Anterior cingulate cortex (tissue), 58 donors: ENCODE measurements around the gene EIF5.

Experiments
- DNase-seq, 58 donors: peaks; one replicate each; lab custom pipeline; 2025; lab: John Stamatoyannopoulos, UW

The EIF5 gene

DNA sequence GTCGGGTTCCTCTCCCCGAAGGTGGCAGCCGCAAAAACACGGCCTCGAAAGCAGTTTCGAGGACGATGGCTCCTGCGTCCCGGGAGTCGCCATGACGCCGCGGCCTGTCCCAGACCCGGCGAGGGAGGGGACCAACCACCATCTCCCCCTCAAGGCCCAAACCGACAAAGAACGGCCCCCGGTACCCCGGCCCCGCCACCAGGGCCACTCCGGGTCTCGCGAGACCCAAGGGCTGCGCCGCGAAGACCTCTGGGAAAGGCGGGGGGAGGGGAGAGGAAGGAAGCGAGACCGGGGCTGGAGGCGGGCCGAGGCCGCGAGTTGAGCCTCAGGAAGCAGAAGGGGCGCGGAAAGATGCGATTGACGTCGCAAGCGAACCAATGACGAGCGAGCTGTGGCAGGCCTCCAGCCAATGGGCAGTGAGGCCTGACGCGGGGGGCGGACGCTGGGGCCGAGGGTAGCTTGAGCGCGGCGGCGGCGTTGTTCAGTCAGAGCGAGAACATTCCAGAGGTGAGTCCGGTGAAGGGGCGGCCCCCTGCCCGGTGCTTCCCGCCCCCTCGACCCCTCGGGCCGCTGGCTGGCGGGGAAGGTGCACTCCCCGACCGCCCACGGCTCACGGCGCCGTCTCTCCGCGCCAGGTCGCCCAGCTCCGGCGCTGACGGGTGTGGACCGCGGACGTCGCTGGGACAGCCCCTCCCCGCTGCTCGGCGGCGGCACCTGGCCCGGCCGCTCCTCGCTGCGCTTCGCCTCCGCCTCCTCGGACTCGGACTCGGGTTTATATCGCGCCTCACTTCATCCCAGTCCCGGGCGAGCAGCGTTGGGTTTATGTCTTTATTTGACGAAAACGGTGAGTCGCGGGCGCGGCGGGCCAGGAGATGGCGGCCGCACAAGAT lies at the start of gene EIF5:
Gene EIF5 (plus strand): TSS at position 484 of the 890 bp plus-strand sequence. CDS start 1,624 bp downstream, outside the sequence.
- peak; percentile 81 to 100 (median 99) for DNase-seq

DNA sequence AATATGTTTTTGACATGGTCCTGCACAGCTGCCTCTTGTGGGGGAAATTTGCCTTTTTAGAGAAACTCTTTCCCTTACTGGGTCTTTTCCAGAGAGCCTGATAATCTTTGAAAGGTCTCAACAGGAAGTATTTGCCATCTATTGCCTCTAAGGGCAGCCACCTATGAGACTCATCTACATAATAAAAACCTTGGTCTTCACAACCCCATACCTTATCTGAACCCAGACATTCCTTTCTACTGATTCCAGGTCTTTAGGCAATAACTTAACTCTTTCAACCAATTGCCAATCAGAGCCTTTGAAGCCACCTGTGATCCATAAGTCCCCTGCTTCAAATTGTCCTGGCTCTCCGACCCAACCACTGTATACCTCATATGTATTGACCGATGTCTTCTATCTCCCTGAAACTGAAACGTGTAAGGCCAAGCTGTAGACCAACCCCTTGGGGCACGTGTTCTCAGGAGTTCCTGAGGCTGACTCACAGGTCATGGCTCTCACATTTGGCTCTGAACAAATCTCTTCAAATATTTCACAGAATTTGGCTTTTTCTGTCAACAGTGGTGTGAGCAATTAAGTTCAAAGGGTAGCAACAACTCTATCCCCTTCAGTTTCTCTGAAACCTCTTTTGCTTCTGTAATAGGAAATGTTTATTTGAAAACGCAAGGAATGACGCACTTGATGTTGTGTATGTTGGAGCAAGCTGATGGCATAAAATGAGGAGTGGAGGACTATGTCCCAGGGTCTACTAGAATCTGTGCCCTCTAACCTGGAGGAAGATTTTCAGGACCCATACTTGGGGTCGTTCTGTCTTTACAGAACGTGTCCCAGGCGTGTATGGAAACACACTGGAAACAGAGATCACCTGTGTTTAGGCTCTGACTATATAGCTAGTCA lies 49.2 kb upstream of the EIF5 start:
- DNase-seq = no peak

DNA sequence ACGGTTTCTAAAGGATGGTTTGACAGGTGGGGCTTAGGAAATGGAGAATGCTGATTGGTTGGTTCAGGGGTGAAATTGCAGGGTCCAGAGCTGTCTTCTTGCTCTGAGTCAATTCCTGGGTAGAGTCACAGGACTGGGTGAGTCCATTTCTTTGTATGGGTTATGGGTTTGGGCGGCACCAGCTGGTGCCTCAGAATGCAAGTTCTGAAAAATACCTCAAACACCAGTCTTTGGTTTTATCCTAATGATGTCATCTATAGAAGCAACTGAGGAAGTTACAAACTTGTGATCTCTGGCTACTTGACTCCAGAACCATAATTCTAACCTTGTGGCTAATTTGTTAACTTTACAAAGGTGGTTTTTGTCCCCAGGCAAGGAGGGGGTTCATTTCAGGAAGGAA lies 47.6 kb upstream of the EIF5 start:
- no peak for DNase-seq

DNA sequence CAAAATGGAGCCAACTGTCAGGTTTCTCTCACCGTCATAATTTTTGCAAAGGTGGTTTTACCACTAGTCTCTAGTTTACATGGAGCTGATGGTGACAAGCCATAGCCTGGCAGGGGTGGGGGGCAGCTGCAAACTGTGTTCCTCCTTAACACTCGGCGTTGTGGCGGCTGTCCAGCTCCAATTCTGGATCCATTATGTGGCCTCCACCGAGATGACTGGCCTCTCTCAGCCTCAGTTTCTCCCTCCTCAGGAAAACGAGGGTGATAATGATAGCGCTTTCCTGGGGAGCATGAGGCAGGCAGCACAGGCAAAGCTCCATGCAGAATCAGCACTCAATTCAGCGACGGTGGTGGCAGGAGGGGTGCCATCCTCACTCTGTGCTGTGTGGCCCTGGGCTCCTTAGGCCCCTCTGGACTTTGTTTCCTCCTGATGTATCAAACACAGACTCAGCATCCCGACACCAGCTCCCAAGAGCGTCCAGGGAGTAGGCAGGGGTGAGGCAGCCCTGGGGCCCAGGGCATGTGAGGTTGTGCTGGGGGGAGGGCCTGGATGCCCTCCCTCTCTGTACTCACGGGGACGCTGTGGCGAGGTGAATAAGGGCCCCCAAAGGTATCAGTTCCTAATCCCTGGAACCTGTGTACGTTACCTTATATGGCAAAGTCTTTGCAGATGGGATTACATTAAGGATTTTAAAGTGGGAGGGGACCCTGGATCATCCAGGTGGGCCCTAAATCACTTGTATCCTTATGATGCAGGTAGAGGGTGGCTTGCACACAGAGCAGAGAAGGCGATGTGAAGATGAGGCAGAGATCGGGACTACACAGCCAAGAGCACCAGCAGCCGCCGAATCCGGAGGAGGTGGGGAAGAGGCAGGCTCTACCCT lies 46.8 kb upstream of the EIF5 start:
- no peak for DNase-seq

DNA sequence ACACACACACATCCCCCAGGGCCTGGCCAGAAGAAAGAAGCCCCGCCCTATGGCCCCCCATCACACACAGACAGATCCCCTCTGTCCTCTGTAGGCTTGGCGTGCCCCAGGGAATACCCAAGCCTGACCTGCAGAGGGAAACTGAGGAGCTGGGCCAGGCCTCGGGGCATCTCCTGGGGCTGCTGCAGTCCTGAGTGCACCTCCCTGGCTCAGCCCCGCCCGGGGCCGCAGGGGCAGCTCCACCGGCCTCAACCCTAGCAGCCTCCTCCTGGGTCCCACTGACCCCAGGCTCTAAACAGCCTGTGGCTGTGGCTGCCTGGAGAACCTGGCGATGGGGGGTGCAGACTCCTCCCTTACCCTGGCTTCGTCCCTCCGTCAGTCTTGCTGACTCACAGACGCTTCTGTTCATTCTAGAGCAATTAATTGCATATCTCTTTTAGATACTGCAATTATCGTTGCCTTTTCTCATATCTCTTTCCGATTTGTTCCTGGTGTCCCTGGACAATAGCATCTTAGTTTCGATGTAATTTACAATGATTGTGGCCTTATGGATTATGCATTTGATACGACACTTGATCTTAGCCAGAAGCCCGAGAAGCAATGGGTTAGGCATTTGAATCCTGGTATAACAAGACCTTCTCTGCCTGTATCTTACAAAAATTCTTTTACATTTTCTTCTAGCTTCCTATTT lies 45.8 kb upstream of the EIF5 start:
- DNase-seq = no peak

DNA sequence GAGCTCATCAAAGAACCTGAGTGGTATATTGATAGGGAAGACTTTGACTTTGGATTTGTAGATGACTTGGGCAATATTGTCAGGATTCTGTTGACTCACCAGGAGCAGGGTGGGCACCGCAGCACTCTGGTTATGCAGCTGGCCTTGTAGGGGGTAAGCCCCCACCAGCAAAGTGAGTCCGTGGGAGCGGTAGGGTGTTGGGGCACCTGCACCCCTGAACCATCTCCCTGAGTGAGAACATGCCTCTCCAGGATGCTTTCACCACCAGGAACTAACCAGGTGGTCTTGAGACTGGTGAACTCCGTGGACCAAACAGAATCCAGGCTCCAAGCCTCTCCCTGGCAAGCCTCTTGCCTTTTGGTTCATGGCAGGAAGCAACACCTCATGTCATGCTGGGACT lies 44.0 kb upstream of the EIF5 start:
- DNase-seq = no peak

DNA sequence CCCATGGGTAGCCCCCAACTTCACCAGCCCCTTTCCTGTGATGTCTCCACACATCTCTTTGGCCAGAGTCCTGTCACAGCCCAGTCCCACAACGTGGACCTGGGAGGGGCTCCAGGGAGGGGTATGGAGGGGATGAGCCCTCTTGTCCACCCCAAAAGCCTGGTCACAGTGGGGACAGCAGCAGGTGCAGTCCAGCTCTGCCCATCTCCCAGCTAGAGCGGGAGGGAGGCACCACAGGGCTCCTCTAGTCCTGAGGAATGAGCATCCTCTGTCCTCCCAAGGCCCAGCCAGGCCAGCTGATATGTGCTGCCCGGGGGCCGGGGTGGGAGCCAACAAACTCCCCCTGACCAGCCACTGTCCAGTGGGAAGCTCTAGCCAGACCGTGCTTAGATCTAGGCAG lies 43.5 kb upstream of the EIF5 start:
- DNase-seq = no peak

DNA sequence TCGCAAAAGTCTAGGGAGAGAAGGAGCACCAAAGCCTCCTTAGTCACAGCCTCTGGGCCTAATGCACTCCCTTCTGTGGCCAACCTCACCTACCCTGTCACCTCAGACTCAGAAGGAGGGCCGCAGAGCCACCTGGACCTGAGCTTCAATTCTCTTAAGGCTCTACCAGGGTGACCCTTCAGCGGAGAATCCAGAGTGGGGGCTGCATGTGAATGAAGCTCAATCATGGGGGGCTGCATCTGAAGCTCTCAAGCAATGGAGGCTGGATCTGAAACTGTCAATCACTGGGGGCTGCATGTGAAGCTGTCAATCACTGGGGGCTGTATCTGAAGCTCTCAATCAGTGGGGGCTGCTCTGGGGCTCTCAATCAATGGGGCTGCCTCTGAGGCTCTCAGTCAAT lies 43.1 kb upstream of the EIF5 start:
- DNase-seq = no peak

DNA sequence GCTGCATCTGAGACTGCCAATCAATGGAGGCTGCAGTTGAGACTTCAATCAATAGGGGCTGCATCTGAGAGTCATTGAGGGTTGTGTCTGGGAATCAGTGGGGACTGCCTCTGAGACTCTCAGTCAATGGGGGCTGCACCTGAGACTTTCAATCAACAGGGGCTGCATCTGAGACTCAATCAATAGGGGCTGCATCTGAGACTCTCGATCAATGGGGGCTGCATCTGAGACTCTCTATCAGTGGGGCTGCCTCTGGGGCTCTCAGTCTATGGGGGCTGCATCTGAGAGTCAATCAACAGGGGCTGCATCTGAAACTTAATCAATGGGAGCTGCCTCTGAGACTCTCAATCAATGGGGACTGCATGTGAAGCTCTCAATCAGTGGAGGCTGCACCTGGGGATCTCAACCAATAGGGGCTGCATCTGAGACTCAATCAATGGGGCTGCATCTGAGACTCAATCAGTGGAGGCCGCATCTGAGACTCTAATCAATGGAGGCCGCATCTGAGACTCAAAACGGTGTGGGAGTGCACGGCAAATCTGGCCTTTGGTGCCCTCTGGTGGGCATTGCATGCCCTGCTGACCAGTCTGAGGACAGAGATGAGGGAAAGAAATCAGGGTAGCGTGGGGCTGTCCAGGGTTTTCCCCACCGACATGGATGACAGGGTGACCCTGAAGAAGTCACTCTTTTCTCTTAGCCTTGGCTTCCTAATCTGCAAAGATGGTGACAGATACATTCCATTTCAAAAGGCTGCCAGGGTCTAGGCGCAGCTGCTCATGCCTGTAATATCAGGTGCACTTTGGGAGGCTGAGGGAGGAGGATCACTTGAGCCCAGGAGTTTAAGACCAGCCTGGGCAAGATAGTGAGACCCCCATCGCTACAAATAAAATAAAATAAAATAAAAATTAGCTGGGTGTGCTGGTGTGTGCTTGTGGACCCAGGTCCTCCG lies 41.3 kb upstream of the EIF5 start:
- peak in 48 of 58 donors; percentile 11 to 86 (median 55) for DNase-seq

DNA sequence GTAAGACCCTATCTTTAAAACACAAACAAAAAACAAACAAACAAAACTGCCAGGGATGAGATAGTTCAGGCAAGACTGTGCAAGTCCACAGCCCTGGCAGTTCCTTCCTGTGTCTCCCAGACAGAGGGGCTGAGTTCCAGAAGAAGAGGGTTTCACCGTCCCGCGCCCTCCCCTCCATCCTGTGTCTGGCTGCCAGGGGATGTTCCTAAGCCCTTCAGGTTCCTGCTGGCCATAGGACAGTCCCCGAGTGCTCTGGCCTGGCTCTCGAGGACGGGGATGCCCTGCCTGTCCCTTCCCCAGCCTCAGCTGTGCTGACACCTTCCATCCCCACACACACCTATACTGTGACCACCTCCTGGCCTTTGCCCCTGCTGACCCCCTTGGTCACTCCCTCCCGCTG lies 40.6 kb upstream of the EIF5 start:
- no peak for DNase-seq

DNA sequence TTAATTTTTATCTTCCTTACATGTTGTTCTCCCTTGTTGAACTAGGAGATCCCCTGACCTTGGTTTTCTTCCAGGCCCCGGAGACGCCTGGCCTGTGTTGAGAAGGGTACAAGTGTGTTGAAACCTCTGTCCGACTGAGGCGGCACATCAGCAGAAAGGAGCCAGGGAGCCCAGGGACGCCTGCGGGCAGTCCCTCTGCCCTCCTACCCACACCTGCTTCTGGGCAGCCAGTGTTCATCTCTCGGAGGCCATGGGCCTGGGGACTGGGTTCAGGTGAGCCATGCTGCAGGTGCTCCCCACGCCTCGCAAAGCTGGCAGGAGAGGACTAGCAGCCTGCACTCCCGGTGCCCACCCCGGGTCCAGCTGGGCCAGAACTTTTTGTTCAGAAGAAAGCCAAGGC lies 39.9 kb upstream of the EIF5 start:
- DNase-seq = no peak

DNA sequence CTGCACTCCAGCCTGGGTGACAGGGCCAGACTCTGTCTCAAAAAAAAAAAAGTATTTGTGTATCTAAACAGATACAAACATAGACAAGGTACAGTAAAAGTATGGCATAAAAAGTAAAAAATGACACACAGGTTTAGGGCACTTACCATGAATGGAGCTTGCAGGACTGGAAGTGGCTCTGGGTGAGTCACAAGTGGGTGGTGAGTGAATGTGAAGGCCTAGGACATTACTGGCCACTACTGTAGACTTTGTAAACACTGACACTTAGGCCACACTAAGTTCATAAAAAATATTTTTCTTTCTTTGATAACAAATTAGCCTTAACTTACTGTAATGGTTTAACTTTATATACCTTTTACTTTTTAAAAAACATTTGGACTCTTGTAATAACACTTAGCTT lies 38.0 kb upstream of the EIF5 start:
- DNase-seq = no peak

DNA sequence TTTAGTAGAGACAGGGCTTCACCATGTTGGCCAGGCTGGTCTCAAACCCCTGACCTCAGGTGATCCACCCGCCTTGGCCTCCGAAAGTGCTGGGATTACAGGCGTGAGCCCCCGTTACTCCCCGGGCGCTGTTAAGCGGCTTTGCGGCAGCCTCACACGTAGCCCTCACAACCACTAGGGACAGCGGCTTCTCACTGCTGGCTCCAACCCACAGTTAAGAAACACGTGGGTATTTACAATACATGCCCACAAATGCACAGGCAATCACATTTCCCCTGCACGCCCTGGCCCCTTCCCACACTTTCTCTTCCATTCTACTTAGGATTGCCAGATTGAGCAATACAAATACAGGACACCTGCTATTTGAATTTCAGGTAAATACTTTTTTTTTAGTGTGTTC lies 37.0 kb upstream of the EIF5 start:
- no peak for DNase-seq

DNA sequence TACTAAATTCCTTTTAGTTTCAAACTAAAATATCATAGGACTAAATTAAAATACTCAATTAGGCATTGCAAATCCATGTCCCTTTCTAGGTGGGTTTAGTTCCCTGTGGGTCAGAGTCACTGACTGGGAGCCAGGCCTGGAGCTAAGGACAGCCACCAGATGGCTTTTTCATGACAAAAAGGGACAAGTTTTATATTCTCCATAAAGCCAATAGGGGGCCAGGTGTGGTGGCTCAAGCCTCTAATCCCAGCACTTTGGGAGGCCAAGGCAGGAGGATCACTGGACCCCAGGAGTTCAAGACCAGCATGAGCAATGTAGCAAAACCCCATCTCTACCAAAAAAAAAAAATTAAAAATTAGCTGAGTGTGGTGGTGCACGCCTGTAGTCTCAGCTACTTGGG lies 35.4 kb upstream of the EIF5 start:
- no peak for DNase-seq

DNA sequence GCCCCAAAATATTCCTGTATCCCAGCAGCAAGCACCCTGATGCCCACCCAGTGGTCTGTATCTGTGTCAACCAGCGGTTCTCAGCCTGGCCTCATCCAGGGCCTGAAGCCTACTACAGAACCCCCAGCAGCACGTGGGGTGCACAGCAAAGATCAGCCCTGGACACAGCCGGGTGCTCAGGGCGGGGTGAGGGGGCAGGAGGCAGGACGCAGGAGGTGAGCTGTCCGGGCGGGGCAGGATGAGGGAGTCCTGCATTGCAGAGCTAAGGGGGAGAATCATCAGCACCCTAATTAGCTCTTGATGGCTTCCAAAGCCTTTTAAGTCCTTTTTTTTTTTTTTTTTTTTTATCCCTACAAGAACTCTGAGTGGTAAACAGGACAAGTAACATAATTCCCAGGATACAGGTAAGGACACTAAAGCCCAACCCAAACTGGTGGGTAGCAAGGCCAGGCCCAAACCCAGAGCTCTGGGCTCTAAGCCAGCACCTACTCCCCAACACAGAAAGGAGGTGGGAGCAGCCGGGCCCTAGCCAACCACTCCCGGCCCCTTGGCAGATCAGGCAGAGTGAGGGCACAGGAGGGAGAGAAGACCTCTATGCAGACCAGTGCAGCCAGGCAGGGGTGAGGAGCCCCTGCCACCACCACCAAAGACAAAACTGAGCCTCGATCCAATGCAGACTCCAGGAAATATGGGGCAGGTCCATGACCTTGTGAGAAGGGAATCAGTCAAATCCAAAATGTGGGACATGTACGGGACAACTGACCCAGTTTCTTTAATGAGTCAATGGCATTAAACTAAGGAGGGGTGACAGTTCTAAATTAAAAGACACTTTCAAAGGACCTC lies 32.3 kb upstream of the EIF5 start:
- peak in 1 of 58 donors; percentile 9 for DNase-seq

DNA sequence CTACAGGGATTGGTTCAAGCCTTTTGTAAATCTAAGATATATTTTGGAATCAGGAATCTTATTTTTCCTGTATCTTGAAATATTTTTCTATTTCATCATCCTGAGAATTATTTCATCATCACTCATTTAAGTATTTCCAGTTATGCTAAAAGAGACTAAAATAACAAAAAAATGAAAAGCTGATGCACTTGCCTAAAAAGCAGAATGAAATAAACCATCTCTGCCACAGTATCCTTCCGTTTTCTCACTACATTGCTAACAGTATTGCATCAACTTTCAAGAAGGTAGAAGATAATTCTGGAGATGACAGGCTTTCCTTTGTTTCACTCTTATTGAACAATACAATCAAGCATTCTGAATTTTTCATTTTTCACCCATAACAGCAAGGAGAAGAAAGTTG lies 31.1 kb upstream of the EIF5 start:
- DNase-seq = no peak

DNA sequence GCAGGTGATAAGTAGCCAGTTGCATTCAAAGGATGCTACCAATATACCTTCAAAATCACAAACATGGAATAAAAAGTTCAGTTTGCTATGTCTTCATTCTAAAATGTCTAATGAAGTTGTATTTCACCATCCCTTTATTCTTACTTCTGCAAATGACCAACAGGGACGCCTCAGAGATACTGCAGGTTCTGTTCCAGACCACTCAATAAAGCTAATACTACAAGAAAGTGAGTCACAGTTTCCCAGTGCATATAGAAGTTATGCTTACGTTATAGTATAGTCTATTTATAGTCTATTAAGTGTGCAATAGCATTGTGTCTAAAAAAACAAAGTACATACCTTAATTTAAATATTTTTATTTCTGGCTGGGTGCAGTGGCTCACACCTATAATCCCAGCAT lies 29.3 kb upstream of the EIF5 start:
- no peak for DNase-seq
